Upper lobe of right lung (tissue), 1 donor: ENCODE measurements around the gene LRRC31. TPM values are rescaled to one million over a fixed set of nuclear protein-coding genes. Genes with fewer than 3 reads are reported as not detected.

Experiments
- ATAC-seq: fragments of 200-7000 bp; cut with Tn5 transposase; one replicate; pipeline ENCODE4 v1.9.1; 2020; ENCODE audit warnings: mild to moderate bottlenecking, moderate library complexity
- DNase-seq: peaks from one replicate; pipeline ENCODE4 v3.0.0-alpha.2; 2020
- H3K27ac ChIP-seq: fragments of 200-600 bp; one replicate; pipeline ENCODE4 v1.8.0; 2022
- H3K27me3 ChIP-seq: fragments of 200-600 bp; one replicate; pipeline ENCODE4 v1.8.0; 2022; ENCODE audit warnings: mild to moderate bottlenecking
- H3K36me3 ChIP-seq: fragments of 200-600 bp; one replicate; pipeline ENCODE4 v1.8.0; 2022
- H3K4me1 ChIP-seq: fragments of 200-600 bp; one replicate; pipeline ENCODE4 v1.8.0; 2022
- H3K4me3 ChIP-seq: fragments of 200-600 bp; one replicate; pipeline ENCODE4 v1.8.0; 2022; ENCODE audit warnings: mild to moderate bottlenecking
- H3K9me3 ChIP-seq: fragments of 200-600 bp; one replicate; pipeline ENCODE4 v1.8.0; 2022
- intact Hi-C: fragments of 100-400 bp; cut with DNase I; formaldehyde crosslinking; loops from one replicate; pipeline ENCODE4 v1.11.0; 2022
- total RNA-seq: library from RNA; stranded (reverse); fragmentation: NEBNext Ultra II Directional; extraction: Animal tissue kit (Norgen Biotek cat#: 25700); gene quantifications from one replicate; pipeline ENCODE4 v1.2.1, GENCODE V29; 2021
- TF ChIP-seq, protein P1 (sequence below): fragments of 200-600 bp; IDR thresholded peaks from one replicate; pipeline ENCODE4 v1.8.0; 2022; ENCODE audit warnings: antibody characterized with exemption
- donor health status: DM: no; HTN: yes; CAD: no; lungs with severe emphysema.

LRRC31 gene
- total RNA-seq, 1 donor from 2014 or later: 1.7 TPM

DNA sequence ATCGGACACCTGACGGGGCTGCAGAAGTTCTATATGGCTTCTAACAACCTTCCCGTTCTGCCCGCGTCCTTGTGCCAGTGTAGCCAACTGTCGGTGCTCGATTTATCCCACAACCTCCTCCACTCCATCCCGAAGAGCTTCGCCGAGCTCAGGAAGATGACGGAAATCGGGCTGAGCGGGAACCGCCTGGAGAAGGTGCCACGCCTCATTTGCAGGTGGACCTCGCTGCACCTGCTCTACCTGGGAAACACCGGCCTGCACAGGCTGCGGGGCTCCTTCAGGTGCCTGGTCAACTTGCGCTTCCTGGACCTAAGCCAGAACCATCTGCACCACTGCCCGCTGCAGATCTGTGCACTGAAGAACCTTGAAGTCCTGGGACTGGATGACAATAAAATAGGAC, 47.2 kb downstream of the LRRC31 start:
- TF ChIP-seq, protein P1, sequence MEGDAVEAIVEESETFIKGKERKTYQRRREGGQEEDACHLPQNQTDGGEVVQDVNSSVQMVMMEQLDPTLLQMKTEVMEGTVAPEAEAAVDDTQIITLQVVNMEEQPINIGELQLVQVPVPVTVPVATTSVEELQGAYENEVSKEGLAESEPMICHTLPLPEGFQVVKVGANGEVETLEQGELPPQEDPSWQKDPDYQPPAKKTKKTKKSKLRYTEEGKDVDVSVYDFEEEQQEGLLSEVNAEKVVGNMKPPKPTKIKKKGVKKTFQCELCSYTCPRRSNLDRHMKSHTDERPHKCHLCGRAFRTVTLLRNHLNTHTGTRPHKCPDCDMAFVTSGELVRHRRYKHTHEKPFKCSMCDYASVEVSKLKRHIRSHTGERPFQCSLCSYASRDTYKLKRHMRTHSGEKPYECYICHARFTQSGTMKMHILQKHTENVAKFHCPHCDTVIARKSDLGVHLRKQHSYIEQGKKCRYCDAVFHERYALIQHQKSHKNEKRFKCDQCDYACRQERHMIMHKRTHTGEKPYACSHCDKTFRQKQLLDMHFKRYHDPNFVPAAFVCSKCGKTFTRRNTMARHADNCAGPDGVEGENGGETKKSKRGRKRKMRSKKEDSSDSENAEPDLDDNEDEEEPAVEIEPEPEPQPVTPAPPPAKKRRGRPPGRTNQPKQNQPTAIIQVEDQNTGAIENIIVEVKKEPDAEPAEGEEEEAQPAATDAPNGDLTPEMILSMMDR: no peak
- ATAC-seq: peak; percentile 36

DNA sequence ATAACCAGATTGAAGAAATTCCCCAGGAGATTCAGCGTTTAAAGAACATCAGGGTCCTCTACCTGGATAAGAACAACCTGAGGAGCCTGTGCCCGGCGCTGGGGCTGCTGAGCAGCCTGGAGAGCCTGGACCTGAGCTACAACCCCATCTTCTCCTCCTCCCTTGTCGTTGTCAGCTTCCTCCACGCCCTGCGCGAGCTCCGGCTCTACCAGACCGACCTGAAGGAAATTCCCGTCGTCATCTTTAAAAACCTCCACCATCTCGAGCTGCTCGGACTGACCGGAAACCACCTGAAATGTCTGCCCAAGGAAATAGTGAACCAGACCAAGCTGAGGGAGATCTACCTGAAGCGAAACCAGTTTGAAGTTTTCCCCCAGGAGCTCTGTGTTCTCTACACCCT, 47.6 kb downstream of the LRRC31 start:
- intact Hi-C loops: no loop called here
- Histone ChIP-seq H3K4me1 (no peaks in the 10 kb centered on the region), H3K36me3 (no peaks in the 10 kb centered on the region), H3K4me3 (no peak overlapping the region), H3K27me3 (no peaks in the 10 kb centered on the region), H3K9me3 (no peaks in the 10 kb centered on the region), H3K27ac (no peak overlapping the region)
- TF ChIP-seq, protein P1: no peak
- DNase-seq: no peak
- ATAC-seq: no peak

More for the DNA sequence above, 47.2 kb downstream of the LRRC31 start:
- no peaks in the 10 kb centered on the region for H3K36me3 ChIP-seq
- H3K4me1 ChIP-seq: no peaks in the 10 kb centered on the region
- no peak overlapping the region for H3K4me3 ChIP-seq
- H3K27ac ChIP-seq: no peak overlapping the region
- no peak for DNase-seq
- intact Hi-C loops: no loop called here
- no peaks in the 10 kb centered on the region for H3K27me3 ChIP-seq
- H3K9me3 ChIP-seq: no peaks in the 10 kb centered on the region

GRCh38 chr3:169818316-169818715, 51.4 kb downstream of the LRRC31 start:
- ATAC-seq: no peak
- TF ChIP-seq, protein P1: no peak
- Histone ChIP-seq H3K9me3 (no peaks in the 10 kb centered on the region), H3K27ac (no peak overlapping the region), H3K4me1 (no peaks in the 10 kb centered on the region), H3K4me3 (no peak overlapping the region), H3K36me3 (no peaks in the 10 kb centered on the region), H3K27me3 (no peaks in the 10 kb centered on the region)
- intact Hi-C loops: no loop called here
- no peak for DNase-seq

DNA sequence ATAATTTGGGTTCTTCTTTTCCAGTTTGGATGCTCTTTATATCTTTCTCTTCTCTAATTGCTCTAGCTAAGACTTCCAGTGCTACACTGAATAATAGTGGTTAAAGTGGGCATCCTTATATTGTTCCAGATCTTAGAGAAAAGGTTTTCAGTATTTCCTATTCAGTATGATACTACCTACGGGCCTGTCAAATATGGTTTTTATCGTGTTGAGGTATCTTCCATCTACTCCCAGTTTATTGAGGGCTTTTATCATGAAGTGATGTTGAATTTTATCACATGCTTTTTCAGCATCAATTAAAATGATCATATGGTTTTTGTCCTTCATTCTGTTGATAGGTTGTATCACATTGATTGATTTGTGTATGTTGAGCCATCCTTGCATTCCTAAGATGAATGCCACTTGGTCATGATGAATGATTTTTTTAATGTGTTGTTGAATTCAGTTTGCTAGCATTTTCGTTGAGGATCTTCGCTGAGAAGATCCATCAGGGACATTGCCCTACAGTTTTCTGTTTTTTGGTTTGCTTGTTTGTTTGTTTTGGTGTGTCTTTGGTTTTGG, 54.1 kb downstream of the LRRC31 start:
- Histone ChIP-seq H3K9me3 (no peaks in the 10 kb centered on the region), H3K27me3 (no peaks in the 10 kb centered on the region), H3K4me1 (peaks cover 3% of the 10 kb centered on the region), H3K27ac (no peak overlapping the region), H3K36me3 (no peaks in the 10 kb centered on the region), H3K4me3 (no peak overlapping the region)
- intact Hi-C loops: no loop called here
- DNase-seq (no peak), ATAC-seq (no peak)
- TF ChIP-seq, protein P1: no peak

DNA sequence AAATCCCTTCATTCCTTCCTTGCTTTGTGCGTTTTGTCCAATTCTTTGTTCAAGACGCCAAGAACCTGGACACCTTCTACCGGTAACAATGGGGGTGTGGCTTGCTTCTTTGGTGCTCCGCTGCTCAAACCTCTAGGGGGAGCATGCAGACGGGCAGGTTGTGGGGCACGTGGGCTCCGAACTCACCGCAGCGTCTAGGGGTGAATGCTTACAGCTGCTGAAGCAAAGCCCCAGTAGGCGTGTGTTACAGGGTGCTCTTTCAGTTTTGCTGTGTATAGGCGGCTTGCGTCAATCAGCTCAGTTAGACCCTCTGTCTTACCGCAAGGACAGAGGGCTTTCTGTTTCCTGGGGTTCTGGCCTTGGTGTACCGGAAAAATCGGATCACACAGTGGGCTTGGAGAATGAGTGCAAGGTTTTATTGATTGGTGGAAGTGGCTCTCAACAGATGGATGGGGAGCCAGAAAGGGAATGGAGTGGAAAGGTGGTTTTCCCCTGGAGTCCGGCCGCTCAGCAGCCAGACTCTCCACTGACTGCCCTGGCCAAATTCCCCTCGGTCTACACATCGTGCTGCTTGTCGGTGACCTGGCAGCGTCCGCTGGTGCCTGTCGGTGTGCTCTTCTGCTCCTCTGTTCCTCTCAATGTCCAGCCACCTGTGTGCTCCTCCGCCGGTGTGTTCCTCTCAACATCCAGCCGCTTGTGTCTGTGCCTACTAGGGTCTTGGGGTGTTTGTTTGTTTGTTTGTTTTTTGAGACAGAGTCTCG, 55.8 kb downstream of the LRRC31 start:
- TF ChIP-seq, protein P1: peak; percentile 53
- DNase-seq (peak; percentile 68), ATAC-seq (peak; percentile 55)

More for the DNA sequence above, 55.8 kb downstream of the LRRC31 start:
- H3K4me3 ChIP-seq: peak overlapping the region; percentile 64
- H3K27ac ChIP-seq: no peak overlapping the region
- H3K9me3 ChIP-seq: no peaks in the 10 kb centered on the region
- intact Hi-C loops: no loop called here
- no peaks in the 10 kb centered on the region for H3K36me3 ChIP-seq
- H3K27me3 ChIP-seq: no peaks in the 10 kb centered on the region
- H3K4me1 ChIP-seq: peaks cover 3% of the 10 kb centered on the region
